GM21381 (cell line): ENCODE data around the gene LNX1.
"Not testable (repeated sequence)": the region's sequence is repeated elsewhere in the genome, so short reads cannot be mapped to it uniquely, and the experiment has no call there.

Experiments used
- ATAC-seq: cut with Tn5 transposase; IDR thresholded peaks from one replicate; pipeline ENCODE4 v1.9.1; 2021; ENCODE audit warnings: mild to moderate bottlenecking, moderate library complexity; ENCODE audit not compliant: unreplicated experiment

LNX1 gene

GRCh38 chr4:53476232-53477037, 114.9 kb downstream of the LNX1 start:
- ATAC-seq = no peak

GRCh38 chr4:53466576-53466975, 124.7 kb downstream of the LNX1 start:
- ATAC-seq = not testable (repeated sequence)

GRCh38 chr4:53465891-53466290, 125.4 kb downstream of the LNX1 start:
- no peak for ATAC-seq

DNA sequence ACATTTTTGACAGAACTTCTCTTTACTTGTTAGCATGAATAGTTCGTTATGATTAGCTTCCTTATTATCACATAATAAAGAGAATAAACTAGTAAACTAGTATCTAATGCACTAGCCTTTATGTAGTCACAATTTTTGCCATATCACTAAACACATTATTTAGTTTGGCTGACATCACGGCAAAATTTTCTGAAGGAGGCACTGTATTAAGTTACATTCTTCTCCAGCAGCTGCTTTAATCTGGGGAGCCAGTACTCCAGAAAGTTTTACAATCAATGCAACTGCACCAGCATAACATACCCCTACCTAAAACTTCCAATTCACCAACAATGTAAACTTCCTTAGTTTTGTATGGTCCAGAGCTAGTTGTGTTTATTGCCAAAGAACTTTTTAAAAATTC, 126.0 kb downstream of the LNX1 start:
- no peak for ATAC-seq

DNA sequence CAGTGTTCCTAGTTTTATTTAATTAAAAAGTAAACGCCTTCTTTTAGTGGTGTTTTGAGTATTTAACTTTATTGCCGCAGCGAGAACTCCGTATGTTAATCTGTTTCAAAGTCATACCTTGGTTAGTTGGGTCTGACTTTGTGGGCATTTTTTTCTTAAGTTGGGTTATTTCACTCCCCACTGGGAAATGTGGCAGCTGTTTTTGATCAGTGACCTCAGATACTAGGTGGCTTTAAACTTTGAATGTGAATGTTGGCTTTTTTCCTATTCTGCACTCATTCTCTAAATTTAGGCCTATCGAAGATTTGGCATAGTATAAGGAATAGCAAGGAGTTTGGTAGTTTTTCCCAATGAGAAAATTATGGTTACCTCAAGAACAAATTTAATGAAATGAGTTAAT, 127.9 kb downstream of the LNX1 start:
- ATAC-seq = no peak

DNA sequence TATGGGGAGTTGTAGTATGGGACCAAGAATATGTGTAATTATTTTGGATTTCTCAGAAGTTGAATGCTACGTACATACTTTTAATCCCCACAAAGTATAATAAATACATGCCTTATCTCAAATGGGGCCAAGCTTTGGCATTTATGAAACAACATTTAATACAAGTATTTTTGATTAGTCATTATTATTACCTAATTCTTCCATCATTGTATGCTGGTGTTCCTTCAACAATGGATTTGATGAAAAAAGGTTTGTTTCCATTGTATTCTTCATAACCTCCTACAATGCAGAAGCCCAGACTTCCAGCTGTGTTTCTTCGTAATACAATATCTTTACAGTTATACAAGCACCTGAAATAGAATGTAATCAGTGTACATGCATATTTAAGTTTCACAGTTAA, 130.0 kb downstream of the LNX1 start:
- ATAC-seq = no peak

- ATAC-seq = no peak
Observed at GRCh38 chr4:53459548-53459947, 131.7 kb downstream of the LNX1 start.

DNA sequence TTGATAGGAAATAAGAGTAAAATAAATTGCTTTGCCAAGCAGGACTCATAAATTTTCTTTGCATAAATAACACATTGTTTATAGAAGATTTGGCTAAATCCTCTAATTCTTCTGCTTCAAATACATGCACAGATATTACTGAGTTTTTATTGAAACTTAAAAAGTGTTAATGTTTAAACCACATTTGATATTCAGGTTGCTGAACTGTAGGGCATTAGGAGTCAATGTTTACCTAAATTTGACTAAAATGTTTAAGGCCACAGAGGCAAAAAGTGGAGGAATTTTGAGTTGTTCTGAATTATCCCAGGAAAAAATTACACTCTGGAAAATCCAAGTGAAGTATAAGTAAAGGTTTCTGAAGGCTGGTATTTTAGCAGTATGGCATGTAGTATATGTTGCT, 135.1 kb downstream of the LNX1 start:
- ATAC-seq = no peak

- ATAC-seq = no peak
Observed at GRCh38 chr4:53455766-53456165, 135.5 kb downstream of the LNX1 start.

GRCh38 chr4:53453385-53453784, 137.9 kb downstream of the LNX1 start:
- ATAC-seq = no peak

DNA sequence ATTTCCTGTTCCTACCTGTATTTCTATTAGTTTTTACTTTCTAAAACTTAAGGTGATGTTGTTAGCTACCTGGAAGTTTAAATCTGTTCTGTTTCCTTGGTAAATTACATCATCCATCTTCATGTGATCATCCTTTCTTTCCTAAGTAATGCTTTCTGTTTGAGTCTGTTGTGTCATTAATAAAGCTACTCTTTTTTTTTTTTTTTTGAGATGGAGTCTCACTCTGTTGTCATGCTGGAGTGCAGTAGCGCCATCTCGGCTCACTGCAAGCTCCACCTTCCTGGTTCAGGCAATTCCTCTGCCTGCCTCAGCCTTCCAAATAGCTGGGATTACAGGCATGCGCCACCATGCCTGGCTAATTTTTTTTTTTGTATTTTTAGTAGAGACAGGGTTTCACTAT, 140.5 kb downstream of the LNX1 start:
- no peak for ATAC-seq

- ATAC-seq = no peak
Observed at GRCh38 chr4:53444954-53445353, 146.3 kb downstream of the LNX1 start.

DNA sequence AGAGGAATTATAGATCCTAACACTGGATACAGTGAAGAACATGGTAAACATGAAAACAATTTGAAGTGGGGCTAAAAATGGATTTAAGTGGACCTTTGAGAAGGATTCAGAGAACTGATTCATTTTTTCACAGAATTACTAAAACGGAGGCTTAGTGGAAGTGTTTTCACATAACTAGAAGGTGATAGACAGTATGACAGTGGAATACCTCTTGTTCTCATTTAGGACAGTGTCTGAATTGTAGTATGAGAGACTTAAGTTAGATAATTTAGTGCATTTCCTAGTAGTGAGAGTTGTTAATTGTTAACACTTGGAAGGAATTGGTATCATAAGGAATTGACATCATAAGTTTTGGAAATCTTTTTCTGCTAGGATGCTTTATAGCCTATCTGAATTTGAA, 149.7 kb downstream of the LNX1 start:
- no peak for ATAC-seq

- no peak for ATAC-seq
Observed at GRCh38 chr4:53436251-53436650, 155.0 kb downstream of the LNX1 start.

- no peak for ATAC-seq
Observed at GRCh38 chr4:53432528-53433424, 158.5 kb downstream of the LNX1 start.

DNA sequence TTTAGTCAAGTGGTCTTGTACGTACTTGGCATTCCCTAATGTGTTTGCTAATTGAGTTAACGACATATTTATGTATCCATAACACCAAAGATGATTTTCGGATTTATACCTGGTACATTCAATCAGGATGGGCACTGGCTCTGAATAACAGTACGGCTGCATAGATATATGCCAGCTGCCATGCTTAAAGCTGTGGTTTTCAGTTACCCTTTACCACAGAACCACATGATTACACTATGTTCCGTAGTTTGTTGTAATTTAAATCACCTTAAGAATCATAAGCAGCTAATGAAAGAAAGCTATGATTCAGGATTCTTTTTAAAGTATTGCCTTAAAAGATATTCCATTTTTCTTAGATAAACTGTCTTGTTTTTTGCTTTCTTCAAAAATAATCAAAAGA, 160.2 kb downstream of the LNX1 start:
- no peak for ATAC-seq

GRCh38 chr4:53427366-53427765, 163.9 kb downstream of the LNX1 start:
- no peak for ATAC-seq

DNA sequence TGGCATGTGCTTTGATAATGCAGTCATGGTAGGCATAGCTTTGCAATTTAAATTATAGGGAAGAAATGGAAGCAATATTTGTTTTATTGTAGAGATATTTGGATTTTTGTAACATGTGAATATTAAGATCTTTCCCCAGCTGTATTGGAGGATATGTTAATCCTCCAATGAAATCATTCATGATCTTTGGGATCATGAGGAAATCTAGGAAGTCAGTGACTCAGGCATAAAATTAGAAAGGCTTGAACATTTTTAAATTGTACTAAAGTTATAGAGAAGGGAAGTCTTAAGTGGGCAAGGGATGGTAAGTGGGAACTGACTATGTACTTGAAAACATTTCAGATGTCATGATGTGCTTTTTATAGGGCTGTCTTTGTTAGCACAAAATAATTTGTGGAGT, 167.0 kb downstream of the LNX1 start:
- no peak for ATAC-seq

- no peak for ATAC-seq
Observed at GRCh38 chr4:53422367-53422766, 168.9 kb downstream of the LNX1 start.

GRCh38 chr4:53421791-53422190, 169.5 kb downstream of the LNX1 start:
- no peak for ATAC-seq

GRCh38 chr4:53419208-53419607, 172.1 kb downstream of the LNX1 start:
- no peak for ATAC-seq

- ATAC-seq = not testable (repeated sequence)
Observed at GRCh38 chr4:53409479-53409878, 181.8 kb downstream of the LNX1 start.
